K562 (cell line): ENCODE data around the gene PACS1. TPM values are rescaled to one million over a fixed set of nuclear protein-coding genes. Genes with fewer than 3 reads are reported as not detected.

Source experiments
- DLX4 ChIP-seq: fragments of 250-450 bp; sonication (Bioruptor Pico); IDR thresholded peaks from 2 replicates; pipeline ENCODE4 v1.6.1; 2021; ENCODE audit warnings: mild to moderate bottlenecking
- ETV5 ChIP-seq: sonication (generic); formaldehyde crosslinking; IDR thresholded peaks from 2 replicates; pipeline ENCODE4 v1.4.0; 2020; ENCODE audit warnings: low read depth, mild to moderate bottlenecking, missing genetic modification reagents
- KLF1 ChIP-seq: fragments of 450-650 bp; IDR thresholded peaks from 2 replicates; pipeline ENCODE4 v1.6.1; 2016; ENCODE audit warnings: missing genetic modification characterization, missing compliant biosample characterization
- PBX2 ChIP-seq, 2 experiments: IDR thresholded peaks in 1 of 2; conservative IDR thresholded peaks in 1 of 2; 2 replicates each; pipeline ENCODE4 v1.6.1; 2016; ENCODE audit warnings: low read depth in 2 of 2, mild to moderate bottlenecking in 1 of 2, missing compliant biosample characterization in 1 of 2, missing genetic modification characterization in 1 of 2, moderate library complexity in 1 of 2
- ZKSCAN3 ChIP-seq: fragments of 250-450 bp; sonication (Bioruptor Pico); IDR thresholded peaks from 2 replicates; pipeline ENCODE4 v1.4.0; 2020
- ZNF764 ChIP-seq: fragments of 250-450 bp; sonication (Bioruptor Pico); IDR thresholded peaks from 2 replicates; pipeline ENCODE4 v1.4.0; 2020; ENCODE audit warnings: low read depth, mild to moderate bottlenecking, moderate library complexity
- polyA plus RNA-seq, 8 experiments: library from polyadenylated mRNA; depleted of rRNA in 4 of 8; stranded (reverse) in 5 of 8; unstranded in 3 of 8; fragments of >200 nt; fragmentation: Nextera tagmentation in 2 of 8; fragmentation: Illumina TruSeq in 1 of 8; extraction: Ambion mirVana in 2 of 8; extraction: Trizol in 1 of 8; gene quantifications; 2 replicates each; pipeline versions ENCODE4 v1.2.1 to v1.2.3, GENCODE V29; 2011 to 2014; ENCODE audit warnings: inconsistent platforms in 1 of 8, missing spikeins in 1 of 8
- total RNA-seq, 7 experiments: library from RNA; depleted of rRNA in 6 of 7; stranded (reverse); fragments of >200 nt in 6 of 7; fragmentation: Illumina TruSeq in 2 of 7; extraction: Trizol in 2 of 7; gene quantifications; 2 replicates each; pipeline versions ENCODE4 v1.2.1 to v1.2.3, GENCODE V29; 2011 to 2021; ENCODE audit warnings: low replicate concordance in 1 of 7

Gene PACS1
- total and polyA plus RNA-seq, 9 of the 15 experiments (the other 6 are each of a cell fraction or from before 2014, with no cell fraction given) = 0.34 to 28.1 (median 8.5) TPM

- no peak for TF ChIP-seq KLF1 (tag)
- TF ChIP-seq PBX2 (CRISPR knock-in tag; IDR thresholded peaks at IDR 0.05; ENCODE audit: low read depth) = no peak
- TF ChIP-seq PBX2 (tag; conservative IDR thresholded peaks at IDR 0.05; ENCODE audit: low read depth) = no peak
- no peak for TF ChIP-seq ZKSCAN3 (CRISPR knock-in tag)
- no peak for TF ChIP-seq ZNF764 (CRISPR knock-in tag)
- no peak for TF ChIP-seq DLX4
- TF ChIP-seq ETV5 (CRISPR knock-in tag) = no peak
- TF ChIP-seq, all 486 proteins: peak for 0
Observed at GRCh38 chr11:66286699-66287098, 216.6 kb downstream of the PACS1 start (continued).
